GM21515 (cell line): Measurements from ENCODE around the gene DOLK.
A peak's percentile ranks its signal among the peaks of the same experiment; 100 is the strongest.

ENCODE experiments used
- ATAC-seq: cut with Tn5 transposase; IDR thresholded peaks from one replicate; pipeline ENCODE4 v1.9.1; 2021; ENCODE audit not compliant: unreplicated experiment

DOLK gene

GRCh38 chr9:128909859-128910258 is 37.5 kb downstream of the DOLK start:
- no peak for ATAC-seq

- no peak for ATAC-seq
Observed at GRCh38 chr9:128908372-128908771, 39.0 kb downstream of the DOLK start.

- no peak for ATAC-seq
Observed at GRCh38 chr9:128906741-128907140, 40.7 kb downstream of the DOLK start.

GRCh38 chr9:128905964-128906363 is 41.4 kb downstream of the DOLK start:
- no peak for ATAC-seq

- ATAC-seq: no peak
Observed at GRCh38 chr9:128903871-128904620, 43.4 kb downstream of the DOLK start.

- ATAC-seq: no peak
Observed at GRCh38 chr9:128903079-128903461, 44.3 kb downstream of the DOLK start.

GRCh38 chr9:128902351-128903078 is 44.9 kb downstream of the DOLK start:
- peak; percentile 79 for ATAC-seq

GRCh38 chr9:128901822-128902221 is 45.6 kb downstream of the DOLK start:
- ATAC-seq: peak; percentile 13

GRCh38 chr9:128901379-128901778 is 46.0 kb downstream of the DOLK start:
- ATAC-seq: no peak

- no peak for ATAC-seq
Observed at GRCh38 chr9:128899566-128900322, 47.7 kb downstream of the DOLK start.

- no peak for ATAC-seq
Observed at GRCh38 chr9:128898845-128899565, 48.4 kb downstream of the DOLK start.

GRCh38 chr9:128898382-128898781 is 49.0 kb downstream of the DOLK start:
- ATAC-seq: no peak

GRCh38 chr9:128895556-128895955 is 51.8 kb downstream of the DOLK start:
- ATAC-seq: no peak
